NOMO-1 (cell line): ENCODE results near the gene CHRM5.
A peak's percentile ranks its signal among the peaks of the same experiment; 100 is the strongest.

ENCODE experiments used
- DNase-seq, 2 experiments: peaks; one replicate each; lab custom pipeline; 2025; ENCODE audit not compliant: unreplicated experiment in 2 of 2; lab: John Stamatoyannopoulos, UW

CHRM5 gene

DNA sequence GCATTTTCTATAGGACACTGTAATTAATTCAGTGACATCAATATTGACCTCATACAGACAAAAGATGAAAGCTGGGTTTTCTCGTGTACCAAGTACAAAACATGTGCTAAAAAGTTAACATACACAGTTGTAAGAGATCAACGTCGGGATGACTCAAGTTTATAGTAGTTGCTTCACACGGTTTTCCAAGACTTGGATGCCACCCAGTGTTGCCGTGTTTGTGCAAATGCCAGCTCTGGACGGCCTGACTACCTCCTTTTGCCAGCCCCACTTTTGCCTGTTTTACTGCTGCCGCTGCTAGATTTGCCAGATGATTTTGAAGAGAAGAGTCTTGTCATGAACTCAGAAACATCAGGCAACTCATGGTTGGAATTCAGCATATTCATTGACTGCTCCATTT, 115.8 kb downstream of the CHRM5 start:
- no peak for DNase-seq

DNA sequence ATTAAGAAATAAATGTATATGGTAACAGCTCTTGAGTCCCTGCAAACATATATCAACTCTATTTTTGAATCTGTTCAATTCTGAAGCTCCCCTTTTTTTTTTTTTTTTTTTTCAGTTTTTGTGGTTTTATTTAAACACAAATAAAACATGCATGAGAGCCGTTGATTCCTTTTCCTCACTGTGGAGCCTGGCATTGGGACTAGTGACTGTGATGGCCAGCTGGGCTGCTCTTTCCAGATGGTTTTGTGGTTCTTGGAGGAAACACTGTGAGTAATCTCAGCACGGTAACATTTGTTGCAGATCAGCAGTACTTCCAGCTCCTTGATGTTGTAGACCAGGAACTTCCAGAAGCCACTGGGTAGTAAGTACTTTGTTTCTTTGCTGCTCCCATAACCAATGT, 117.4 kb downstream of the CHRM5 start:
- DNase-seq: no peak

DNA sequence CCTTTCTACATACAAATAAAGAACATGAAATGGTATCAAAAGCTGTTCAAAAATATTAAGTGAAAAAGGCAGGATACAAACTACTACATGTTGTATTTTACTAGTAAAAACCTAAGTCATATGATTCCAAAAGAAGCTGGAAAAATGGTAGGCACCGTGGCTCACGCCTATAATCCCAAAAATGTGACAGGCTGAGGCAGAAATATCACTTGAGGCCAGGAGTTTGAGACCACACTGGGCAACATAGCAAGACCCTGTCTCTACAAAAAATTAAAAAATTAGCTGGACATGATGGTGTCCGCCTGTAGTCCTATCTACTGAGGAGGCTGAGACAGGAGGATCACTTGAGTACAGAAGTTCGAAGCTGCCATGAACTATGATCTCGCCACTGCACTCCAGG, 131.6 kb downstream of the CHRM5 start:
- no peak for DNase-seq

DNA sequence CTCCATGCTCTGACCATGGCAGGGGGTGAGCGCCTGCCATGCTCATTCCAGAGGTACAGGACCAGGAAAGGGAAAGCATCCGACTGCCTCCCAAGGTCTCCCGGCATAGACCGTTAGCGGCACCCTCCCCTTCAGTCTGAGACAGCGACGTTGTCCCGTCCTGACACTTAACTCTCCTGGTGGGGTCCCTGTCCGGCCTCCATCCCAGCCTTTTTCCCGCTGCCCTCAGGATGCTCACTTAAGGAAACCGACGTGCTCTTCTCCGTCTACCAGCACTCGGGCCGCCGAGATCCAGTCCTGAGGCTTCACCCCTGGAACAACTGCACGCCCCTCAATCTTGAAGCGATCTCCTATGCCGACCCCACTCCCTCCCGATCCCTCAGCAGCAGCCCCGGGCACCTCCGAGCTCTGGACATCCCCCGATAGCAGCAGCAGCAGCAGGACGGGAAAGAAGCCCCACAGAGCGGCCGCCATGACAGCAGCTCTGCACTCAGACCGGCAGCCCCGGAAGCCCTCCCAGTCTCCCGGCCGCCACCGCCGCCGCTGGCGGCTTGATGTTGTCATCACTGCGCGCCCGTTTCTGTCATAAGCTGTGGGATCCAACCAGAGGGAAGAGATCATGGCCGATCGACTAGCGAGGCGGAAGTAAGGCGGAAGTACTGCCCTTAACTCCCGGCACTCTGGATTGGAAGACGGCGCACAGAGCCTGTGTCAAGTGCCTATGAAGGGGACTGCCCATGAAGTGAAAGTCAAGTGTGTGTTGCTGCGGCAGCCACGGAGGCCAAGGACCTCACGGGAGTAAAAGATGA, 133.3 kb downstream of the CHRM5 start, which contains the start of the genes EMC7 and PGBD4:
Gene EMC7 (minus strand): TSS at position 497 of the 809 bp plus-strand sequence. CDS start 23 bp downstream, at position 474.
Gene PGBD4 (plus strand): TSS at position 718 of the 809 bp plus-strand sequence. CDS start 449 bp downstream, outside the sequence.
- peak; percentile 98 to 99 for DNase-seq

DNA sequence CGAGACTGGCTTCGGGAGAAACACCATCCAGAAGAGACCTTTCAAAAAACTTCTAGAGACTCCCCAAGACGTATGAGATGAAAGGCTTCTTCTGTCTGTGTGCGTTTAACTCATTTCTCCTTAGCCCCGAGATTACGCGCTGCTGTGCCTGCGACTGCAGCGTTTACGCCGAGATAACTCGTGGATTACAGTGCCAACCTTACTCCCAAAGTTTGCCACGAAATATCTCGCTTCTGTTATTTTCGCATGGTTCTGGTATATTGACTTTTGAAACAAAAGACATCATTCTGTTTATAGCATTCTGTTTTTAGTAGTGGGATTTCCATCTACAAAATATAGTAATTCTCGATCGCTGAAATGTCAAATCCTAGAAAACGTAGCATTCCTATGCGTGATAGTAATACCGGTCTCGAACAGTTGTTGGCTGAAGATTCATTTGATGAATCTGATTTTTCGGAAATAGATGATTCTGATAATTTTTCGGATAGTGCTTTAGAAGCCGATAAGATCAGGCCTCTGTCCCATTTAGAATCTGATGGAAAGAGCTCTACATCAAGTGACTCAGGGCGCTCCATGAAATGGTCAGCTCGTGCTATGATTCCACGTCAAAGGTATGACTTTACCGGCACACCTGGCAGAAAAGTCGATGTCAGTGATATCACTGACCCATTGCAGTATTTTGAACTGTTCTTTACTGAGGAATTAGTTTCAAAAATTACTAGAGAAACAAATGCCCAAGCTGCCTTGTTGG, 134.1 kb downstream of the CHRM5 start:
- DNase-seq: no peak

DNA sequence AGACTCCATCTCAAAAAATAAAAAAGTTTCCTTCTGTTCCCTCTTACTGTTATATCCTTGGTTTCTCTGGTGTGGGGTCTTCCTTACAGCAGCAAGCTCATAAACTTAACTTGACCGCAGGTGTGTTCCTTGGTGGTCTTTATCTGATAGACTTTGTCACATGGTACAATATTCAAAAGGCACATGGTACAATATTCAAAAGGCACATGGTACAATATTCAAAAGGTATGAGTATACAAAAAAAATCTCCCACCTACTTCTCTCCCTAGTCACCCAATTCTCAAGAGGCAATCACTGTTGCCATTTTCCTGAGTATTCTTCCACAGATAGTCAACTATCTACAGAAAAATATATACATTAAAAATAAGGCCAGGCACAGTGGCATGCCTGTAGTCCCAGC, 138.1 kb downstream of the CHRM5 start:
- no peak for DNase-seq

DNA sequence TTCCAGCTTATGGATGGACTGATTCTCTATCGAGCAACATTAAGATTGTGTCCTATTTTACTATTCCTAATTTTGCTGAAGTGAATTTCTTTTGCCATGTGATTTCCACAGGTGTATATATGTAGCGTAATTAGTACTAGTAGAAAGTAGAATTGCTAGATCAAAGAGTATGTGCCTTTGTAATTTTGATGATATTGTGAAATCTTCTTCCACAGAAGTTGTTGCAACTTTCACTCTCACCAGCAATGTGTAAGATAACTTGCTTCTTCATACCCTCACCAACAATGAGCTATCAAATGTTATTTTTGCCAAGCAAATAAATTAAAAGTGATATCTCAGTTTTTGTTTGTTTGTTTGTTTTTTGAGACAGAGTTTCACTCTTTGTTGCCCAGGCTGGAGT, 139.0 kb downstream of the CHRM5 start:
- DNase-seq: no peak

DNA sequence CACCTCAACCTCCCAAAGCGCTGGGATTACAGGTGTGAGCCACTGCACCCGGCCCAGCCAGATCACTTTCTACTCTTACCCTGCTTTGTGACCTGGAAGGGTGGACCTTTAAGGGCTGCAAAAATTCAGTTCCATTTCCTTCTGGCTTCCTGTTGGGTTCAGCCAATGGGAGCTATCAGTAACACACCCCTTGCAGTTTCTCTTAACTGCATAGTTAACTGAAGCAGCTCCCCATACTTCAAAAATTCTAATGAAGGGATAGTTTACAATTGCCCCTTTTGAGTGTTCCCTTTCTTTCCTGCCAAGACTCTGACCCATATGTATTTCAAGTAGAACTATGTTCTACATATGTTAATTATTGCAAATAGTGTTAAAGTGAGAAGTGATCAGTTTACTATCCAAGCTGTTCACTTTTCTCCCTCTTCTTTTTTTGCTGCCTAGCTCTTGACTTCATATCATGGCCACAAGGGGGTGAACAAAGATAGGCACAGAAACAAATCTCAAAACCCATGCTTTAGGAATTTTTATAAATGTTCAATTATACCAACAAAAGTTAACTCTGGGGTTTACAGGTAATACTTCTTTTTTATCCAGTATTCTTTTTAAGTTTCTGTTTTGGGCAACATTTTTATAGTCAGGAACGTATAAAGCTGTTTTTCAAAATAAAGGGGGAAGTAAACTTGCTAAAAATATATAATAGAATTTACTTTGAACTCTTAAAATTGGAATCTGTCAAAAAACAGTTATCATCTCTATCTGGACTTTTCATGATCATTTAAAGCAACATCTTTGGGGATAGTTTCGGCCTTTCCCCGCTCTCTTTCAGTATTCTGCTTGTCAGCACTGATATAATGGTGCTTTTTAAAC, 141.7 kb downstream of the CHRM5 start:
- DNase-seq: peak; percentile 9 to 36

DNA sequence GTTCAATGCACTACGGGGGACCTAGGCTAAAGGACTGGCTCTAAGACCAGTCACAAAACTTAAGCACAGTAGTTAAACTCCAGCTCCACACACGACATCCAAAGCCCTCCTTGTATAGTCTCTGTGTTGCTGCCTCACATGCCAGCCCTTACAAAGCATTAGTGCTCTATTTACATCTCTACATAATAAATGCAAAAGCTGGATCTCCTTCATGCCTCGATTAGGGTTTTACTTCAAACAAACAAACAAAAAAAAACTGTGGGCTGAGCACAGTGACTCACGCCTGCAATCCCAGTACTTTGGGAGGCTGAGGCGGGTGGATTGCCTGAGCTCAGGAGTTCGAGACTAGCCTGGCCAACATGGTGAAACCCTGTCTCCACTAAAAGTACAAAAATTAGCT, 143.2 kb downstream of the CHRM5 start:
- DNase-seq: no peak

DNA sequence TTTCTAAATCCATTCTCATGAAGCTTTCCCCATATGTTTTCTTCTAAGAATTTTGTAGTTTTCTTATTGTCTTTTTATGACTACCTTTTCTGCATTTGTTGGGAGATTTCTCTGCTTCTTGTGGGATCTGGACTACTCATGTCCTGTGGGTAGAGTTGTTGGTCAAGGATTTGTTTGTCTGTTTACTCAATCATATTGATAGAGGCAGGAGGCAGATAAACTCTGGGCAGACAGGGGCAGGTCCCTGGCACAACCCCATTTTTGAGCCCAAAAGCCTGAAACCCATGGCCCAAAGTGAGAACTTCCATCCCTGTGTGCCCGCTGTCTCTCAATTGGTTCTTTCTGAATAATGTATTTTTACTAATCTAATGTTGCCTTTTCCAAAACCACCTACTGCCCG, 145.9 kb downstream of the CHRM5 start:
- no peak for DNase-seq

DNA sequence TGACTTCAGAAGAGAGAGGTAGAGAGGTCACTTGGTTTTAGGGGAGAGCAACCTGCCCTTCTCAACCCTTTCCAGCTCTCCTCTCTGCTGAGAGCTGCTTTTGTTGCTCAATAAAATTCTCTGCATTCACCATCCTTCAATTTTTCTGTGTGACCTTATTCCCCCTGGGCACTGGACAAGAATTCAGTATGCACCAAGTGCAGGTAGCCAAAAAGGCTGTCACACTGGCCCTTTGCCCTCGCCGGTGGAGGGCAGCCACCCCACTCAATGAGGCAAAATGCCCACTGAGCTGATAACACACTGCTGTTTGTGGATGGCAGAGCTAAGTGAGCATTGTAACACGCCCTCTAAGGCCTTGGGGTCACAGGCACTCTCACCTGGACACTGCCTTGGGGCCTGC, 146.4 kb downstream of the CHRM5 start:
- DNase-seq: no peak

DNA sequence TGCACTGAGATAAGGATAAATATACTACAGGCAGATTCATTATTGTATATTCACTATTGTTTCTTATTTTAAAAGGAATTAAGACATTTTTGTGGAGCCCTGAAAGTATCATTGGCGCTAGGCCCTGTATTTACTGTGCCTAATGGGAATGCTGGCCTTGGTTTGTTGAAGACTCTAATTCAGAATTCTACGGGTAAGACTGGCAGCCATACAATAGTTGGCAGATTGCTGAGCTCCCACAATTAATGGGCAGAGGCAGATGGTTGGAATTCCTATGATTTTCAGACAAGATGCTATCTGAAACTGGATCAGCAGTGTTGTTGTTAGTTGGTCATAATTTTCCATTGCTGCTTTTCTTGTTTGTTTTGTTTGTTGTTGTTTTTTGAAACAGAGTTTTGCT, 148.3 kb downstream of the CHRM5 start:
- DNase-seq: no peak
